Activated CD8-positive, alpha-beta T cell treated with anti-CD3 and anti-CD28 coated beads for 36 hours (primary cell): ENCODE results near the gene RBFOX1. TPM values are rescaled to one million over a fixed set of nuclear protein-coding genes. Genes with fewer than 3 reads are reported as not detected.

Experiments
- ATAC-seq: fragments of 200-7000 bp; cut with Tn5 transposase; one replicate; pipeline ENCODE4 v1.10.0; 2021; ENCODE audit warnings: mild to moderate bottlenecking, moderate library complexity
- CTCF ChIA-PET: fragments of 350-600 bp; sonication (Branson Sonifier 250); formaldehyde crosslinking; loops from one replicate; lab custom pipeline; 2021; ENCODE audit warnings: antibody characterized with exemption; lab: Charles Lee
- POLR2A ChIA-PET: fragments of 350-600 bp; sonication (Branson Sonifier 250); formaldehyde crosslinking; loops from one replicate; lab custom pipeline; 2021; ENCODE audit warnings: antibody characterized with exemption; lab: Charles Lee
- DNase-seq: peaks from one replicate; pipeline ENCODE4 v3.0.0-alpha.2; 2020
- H3K27ac Mint-ChIP-seq: one replicate; pipeline ENCODE4 v1.8.0; 2021; ENCODE audit warnings: mild to moderate bottlenecking, mixed read lengths
- H3K27me3 Mint-ChIP-seq: one replicate; pipeline ENCODE4 v1.8.0; 2021; ENCODE audit warnings: mixed read lengths
- H3K36me3 Mint-ChIP-seq: one replicate; pipeline ENCODE4 v1.8.0; 2021; ENCODE audit warnings: low read depth, mixed read lengths
- H3K4me1 Mint-ChIP-seq: one replicate; pipeline ENCODE4 v1.8.0; 2021; ENCODE audit warnings: low read depth, mixed read lengths
- H3K4me3 Mint-ChIP-seq: one replicate; pipeline ENCODE4 v1.8.0; 2021; ENCODE audit warnings: mild to moderate bottlenecking, moderate library complexity, mixed read lengths
- H3K9me3 Mint-ChIP-seq: one replicate; pipeline ENCODE4 v1.8.0; 2021; ENCODE audit warnings: mixed read lengths
- CTCF ChIP-seq: fragments of 200-600 bp; IDR thresholded peaks from one replicate; pipeline ENCODE4 v1.8.0; 2022; ENCODE audit warnings: antibody characterized with exemption, mild to moderate bottlenecking
- intact Hi-C: fragments of 100-400 bp; cut with micrococcal nuclease; formaldehyde crosslinking; loops from one replicate; pipeline ENCODE4 v1.10.0; 2022
- total RNA-seq, 2 experiments: library from RNA; stranded (reverse); gene quantifications; one replicate each; pipeline ENCODE4 v1.2.3, GENCODE V29; 2021

RBFOX1 gene
- not detected for total RNA-seq

GRCh38 chr16:7332611-7333010 lies at the start of gene RBFOX1:
Gene RBFOX1, plus strand, starts transcription at chr16:7332845.
- H3K9me3 Mint-ChIP-seq: peaks cover 5% of the 10 kb centered on the region
- ATAC-seq: no peak
- CTCF ChIA-PET: no interaction called here
- H3K27ac Mint-ChIP-seq: no peak within 1 kb of the TSS
- no peak for DNase-seq
- POLR2A ChIA-PET: no interaction called here
- intact Hi-C loops: no loop called here
- no peaks in the 10 kb centered on the region for H3K36me3 Mint-ChIP-seq
- no peaks in the 10 kb centered on the region for H3K4me1 Mint-ChIP-seq
- no peak for TF ChIP-seq CTCF
- H3K4me3 Mint-ChIP-seq: no peak within 1 kb of the TSS
- no peaks in the 10 kb centered on the region for H3K27me3 Mint-ChIP-seq

DNA sequence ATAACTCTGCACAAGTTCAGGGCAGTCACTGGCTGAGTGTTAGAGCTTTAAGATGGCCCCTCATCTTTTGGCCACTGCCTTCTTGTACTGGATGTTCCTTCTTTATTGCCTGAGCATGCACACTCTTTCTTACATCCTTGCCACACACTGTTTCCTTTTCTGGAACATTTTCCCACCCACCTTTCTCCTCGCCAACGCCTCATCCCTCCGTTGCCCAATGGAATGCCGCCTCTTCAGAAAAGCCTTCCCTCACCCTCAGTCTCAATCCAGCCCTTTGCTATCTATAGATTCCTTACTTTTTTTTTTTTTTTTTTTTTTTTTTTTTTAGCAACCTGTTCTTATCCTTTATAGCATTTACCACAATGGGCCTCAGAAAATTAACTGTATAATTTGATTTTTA lies 47.9 kb upstream of the RBFOX1 start:
- no peaks in the 10 kb centered on the region for H3K36me3 Mint-ChIP-seq

GRCh38 chr16:7285520-7285919 lies 47.1 kb upstream of the RBFOX1 start:
- Mint-ChIP-seq H3K9me3 (peaks cover 22% of the 10 kb centered on the region), H3K27ac (no peak overlapping the region), H3K36me3 (no peaks in the 10 kb centered on the region), H3K4me1 (no peaks in the 10 kb centered on the region), H3K27me3 (no peaks in the 10 kb centered on the region), H3K4me3 (no peak overlapping the region)
- no peak for TF ChIP-seq CTCF
- ChIA-PET CTCF (no interaction called here), POLR2A (no interaction called here)
- DNase-seq: no peak
- ATAC-seq: no peak
- intact Hi-C loops: no loop called here

More for the DNA sequence above, 47.9 kb upstream of the RBFOX1 start:
- ChIA-PET POLR2A (no interaction called here), CTCF (no interaction called here)
- no peak for TF ChIP-seq CTCF
- ATAC-seq (no peak), DNase-seq (no peak)
- no peak overlapping the region for H3K27ac Mint-ChIP-seq
- H3K9me3 Mint-ChIP-seq: peaks cover 22% of the 10 kb centered on the region
- no peaks in the 10 kb centered on the region for H3K27me3 Mint-ChIP-seq
- no peaks in the 10 kb centered on the region for H3K4me1 Mint-ChIP-seq
- intact Hi-C loops: no loop called here
- no peak overlapping the region for H3K4me3 Mint-ChIP-seq

GRCh38 chr16:7289299-7289698 lies 43.3 kb upstream of the RBFOX1 start:
- no peak overlapping the region for H3K27ac Mint-ChIP-seq
- no peaks in the 10 kb centered on the region for H3K36me3 Mint-ChIP-seq
- ATAC-seq: no peak

GRCh38 chr16:7290682-7291081 lies 42.0 kb upstream of the RBFOX1 start:
- Mint-ChIP-seq H3K36me3 (no peaks in the 10 kb centered on the region), H3K4me3 (no peak overlapping the region), H3K27me3 (no peaks in the 10 kb centered on the region), H3K27ac (no peak overlapping the region), H3K9me3 (peaks cover 13% of the 10 kb centered on the region), H3K4me1 (no peaks in the 10 kb centered on the region)
- intact Hi-C loops: no loop called here
- no peak for DNase-seq
- ChIA-PET CTCF (no interaction called here), POLR2A (no interaction called here)
- no peak for TF ChIP-seq CTCF
- no peak for ATAC-seq

More at GRCh38 chr16:7289299-7289698, 43.3 kb upstream of the RBFOX1 start:
- intact Hi-C loops: no loop called here
- Mint-ChIP-seq H3K4me3 (no peak overlapping the region), H3K4me1 (no peaks in the 10 kb centered on the region), H3K27me3 (no peaks in the 10 kb centered on the region), H3K9me3 (peaks cover 18% of the 10 kb centered on the region)
- no peak for DNase-seq
- no peak for TF ChIP-seq CTCF
- CTCF ChIA-PET: no interaction called here
- POLR2A ChIA-PET: no interaction called here
